Activated CD8-positive, alpha-beta T cell treated with anti-CD3 and anti-CD28 coated beads for 36 hours (primary cell): ENCODE results near the gene CDKAL1. TPM values are rescaled to one million over a fixed set of nuclear protein-coding genes. Genes with fewer than 3 reads are reported as not detected.

Source experiments
- ATAC-seq: fragments of 200-7000 bp; cut with Tn5 transposase; one replicate; pipeline ENCODE4 v1.10.0; 2021; ENCODE audit warnings: mild to moderate bottlenecking, moderate library complexity
- CTCF ChIA-PET: fragments of 350-600 bp; sonication (Branson Sonifier 250); formaldehyde crosslinking; loops from one replicate; lab custom pipeline; 2021; ENCODE audit warnings: antibody characterized with exemption; lab: Charles Lee
- POLR2A ChIA-PET: fragments of 350-600 bp; sonication (Branson Sonifier 250); formaldehyde crosslinking; loops from one replicate; lab custom pipeline; 2021; ENCODE audit warnings: antibody characterized with exemption; lab: Charles Lee
- DNase-seq: peaks from one replicate; pipeline ENCODE4 v3.0.0-alpha.2; 2020
- H3K27ac Mint-ChIP-seq: one replicate; pipeline ENCODE4 v1.8.0; 2021; ENCODE audit warnings: mild to moderate bottlenecking, mixed read lengths
- H3K27me3 Mint-ChIP-seq: one replicate; pipeline ENCODE4 v1.8.0; 2021; ENCODE audit warnings: mixed read lengths
- H3K36me3 Mint-ChIP-seq: one replicate; pipeline ENCODE4 v1.8.0; 2021; ENCODE audit warnings: low read depth, mixed read lengths
- H3K4me1 Mint-ChIP-seq: one replicate; pipeline ENCODE4 v1.8.0; 2021; ENCODE audit warnings: low read depth, mixed read lengths
- H3K4me3 Mint-ChIP-seq: one replicate; pipeline ENCODE4 v1.8.0; 2021; ENCODE audit warnings: mild to moderate bottlenecking, moderate library complexity, mixed read lengths
- H3K9me3 Mint-ChIP-seq: one replicate; pipeline ENCODE4 v1.8.0; 2021; ENCODE audit warnings: mixed read lengths
- intact Hi-C: fragments of 100-400 bp; cut with micrococcal nuclease; formaldehyde crosslinking; loops from one replicate; pipeline ENCODE4 v1.10.0; 2022
- total RNA-seq, 2 experiments: library from RNA; stranded (reverse); gene quantifications; one replicate each; pipeline ENCODE4 v1.2.3, GENCODE V29; 2021
- TF ChIP-seq, protein P1 (sequence below): fragments of 200-600 bp; IDR thresholded peaks from one replicate; pipeline ENCODE4 v1.8.0; 2022; ENCODE audit warnings: antibody characterized with exemption, mild to moderate bottlenecking

Gene CDKAL1
- total RNA-seq, 2 experiments from 2014 or later = 21.6 to 23.6 TPM

DNA sequence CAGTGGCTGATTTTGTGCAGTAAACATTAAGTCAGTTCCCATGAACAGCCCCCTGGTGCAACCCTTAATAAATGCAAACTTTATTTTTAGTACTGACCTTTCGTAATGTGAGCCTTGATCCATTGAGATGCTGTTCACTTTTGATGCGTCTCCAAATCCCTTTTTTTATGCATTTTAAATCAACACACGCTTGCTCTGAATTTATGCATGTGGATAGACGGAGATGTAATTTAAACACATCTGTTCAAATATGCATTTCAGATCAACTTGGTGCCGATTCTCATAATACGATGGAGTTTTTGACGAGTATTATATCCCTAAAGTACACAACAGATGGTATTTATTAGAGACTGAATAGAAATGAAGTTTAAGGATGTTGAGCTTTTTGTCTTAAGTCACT is 505.7 kb downstream of the CDKAL1 start:
- Mint-ChIP-seq H3K27ac (no peak overlapping the region), H3K27me3 (no peaks in the 10 kb centered on the region), H3K36me3 (no peaks in the 10 kb centered on the region), H3K9me3 (no peaks in the 10 kb centered on the region), H3K4me3 (no peak overlapping the region), H3K4me1 (no peaks in the 10 kb centered on the region)
- intact Hi-C loops = no loop called here
- TF ChIP-seq, protein P1, sequence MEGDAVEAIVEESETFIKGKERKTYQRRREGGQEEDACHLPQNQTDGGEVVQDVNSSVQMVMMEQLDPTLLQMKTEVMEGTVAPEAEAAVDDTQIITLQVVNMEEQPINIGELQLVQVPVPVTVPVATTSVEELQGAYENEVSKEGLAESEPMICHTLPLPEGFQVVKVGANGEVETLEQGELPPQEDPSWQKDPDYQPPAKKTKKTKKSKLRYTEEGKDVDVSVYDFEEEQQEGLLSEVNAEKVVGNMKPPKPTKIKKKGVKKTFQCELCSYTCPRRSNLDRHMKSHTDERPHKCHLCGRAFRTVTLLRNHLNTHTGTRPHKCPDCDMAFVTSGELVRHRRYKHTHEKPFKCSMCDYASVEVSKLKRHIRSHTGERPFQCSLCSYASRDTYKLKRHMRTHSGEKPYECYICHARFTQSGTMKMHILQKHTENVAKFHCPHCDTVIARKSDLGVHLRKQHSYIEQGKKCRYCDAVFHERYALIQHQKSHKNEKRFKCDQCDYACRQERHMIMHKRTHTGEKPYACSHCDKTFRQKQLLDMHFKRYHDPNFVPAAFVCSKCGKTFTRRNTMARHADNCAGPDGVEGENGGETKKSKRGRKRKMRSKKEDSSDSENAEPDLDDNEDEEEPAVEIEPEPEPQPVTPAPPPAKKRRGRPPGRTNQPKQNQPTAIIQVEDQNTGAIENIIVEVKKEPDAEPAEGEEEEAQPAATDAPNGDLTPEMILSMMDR = no peak
- CTCF ChIA-PET = no interaction called here
- DNase-seq = no peak
- no peak for ATAC-seq
- POLR2A ChIA-PET = no interaction called here

DNA sequence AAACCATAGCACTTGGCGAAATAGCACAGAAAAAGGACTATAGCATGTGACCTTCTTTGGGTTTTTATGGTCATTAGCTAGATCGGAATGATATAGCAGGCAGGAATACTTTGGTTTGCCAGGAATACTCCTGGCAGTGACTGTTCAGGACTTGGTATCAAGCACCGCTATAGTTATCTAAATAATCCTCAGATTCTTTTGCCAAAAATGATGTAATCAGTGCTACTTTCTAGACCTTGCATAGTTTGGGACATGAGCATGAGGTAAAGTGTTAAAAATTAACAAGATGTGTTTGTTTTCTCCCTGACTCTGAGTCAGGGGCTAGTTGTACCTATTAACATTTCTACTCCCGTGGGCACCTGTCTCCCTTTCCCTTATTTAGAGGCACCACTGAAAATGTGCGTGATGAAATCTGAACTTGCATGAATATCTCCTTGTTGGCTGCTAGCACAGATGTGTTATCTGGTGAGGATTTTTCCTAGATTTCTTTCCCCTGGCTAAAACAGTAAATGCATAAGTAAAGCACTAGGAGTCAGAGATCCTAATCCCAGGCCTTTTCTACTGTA is 511.0 kb downstream of the CDKAL1 start:
- Mint-ChIP-seq H3K4me1 (no peaks in the 10 kb centered on the region), H3K27me3 (no peaks in the 10 kb centered on the region), H3K9me3 (no peaks in the 10 kb centered on the region), H3K27ac (no peak overlapping the region), H3K36me3 (peaks cover 4% of the 10 kb centered on the region), H3K4me3 (no peak overlapping the region)
- CTCF ChIA-PET = no interaction called here
- TF ChIP-seq, protein P1 = no peak
- POLR2A ChIA-PET = no interaction called here
- no peak for ATAC-seq
- no peak for DNase-seq
- intact Hi-C loops = no loop called here

DNA sequence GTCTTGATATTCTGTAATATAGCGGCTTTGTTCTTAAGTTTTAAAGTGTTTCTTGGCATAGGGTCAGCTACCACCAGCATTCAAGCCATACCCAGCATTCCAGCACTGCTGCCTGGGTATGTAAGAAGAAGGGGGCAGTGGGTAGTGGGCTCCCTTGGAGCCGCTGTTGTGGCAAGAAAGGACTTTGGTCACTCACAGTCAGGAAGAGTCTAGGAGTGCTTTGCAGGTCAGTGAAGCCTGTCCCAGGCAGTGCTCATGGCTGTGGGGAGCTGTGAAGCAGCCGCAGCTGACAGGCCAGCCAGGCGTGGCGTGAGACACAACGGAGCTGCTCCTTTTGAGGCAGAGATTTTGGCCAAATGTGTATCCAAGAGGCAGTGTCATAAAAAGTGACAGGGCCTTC is 512.0 kb downstream of the CDKAL1 start:
- no peaks in the 10 kb centered on the region for H3K9me3 Mint-ChIP-seq
- ATAC-seq (no peak), DNase-seq (no peak)
- ChIA-PET CTCF (no interaction called here), POLR2A (no interaction called here)
- H3K4me1 Mint-ChIP-seq = no peaks in the 10 kb centered on the region
- no peaks in the 10 kb centered on the region for H3K27me3 Mint-ChIP-seq
- H3K4me3 Mint-ChIP-seq = no peak overlapping the region
- intact Hi-C loops = no loop called here
- TF ChIP-seq, protein P1 = no peak
- H3K27ac Mint-ChIP-seq = no peak overlapping the region
- H3K36me3 Mint-ChIP-seq = peaks cover 4% of the 10 kb centered on the region

GRCh38 chr6:21048047-21048446 is 513.8 kb downstream of the CDKAL1 start:
- H3K4me1 Mint-ChIP-seq = no peaks in the 10 kb centered on the region
- no peaks in the 10 kb centered on the region for H3K27me3 Mint-ChIP-seq
- DNase-seq = no peak
- CTCF ChIA-PET = no interaction called here
- TF ChIP-seq, protein P1 = no peak
- H3K9me3 Mint-ChIP-seq = no peaks in the 10 kb centered on the region
- no peak overlapping the region for H3K4me3 Mint-ChIP-seq
- no peak overlapping the region for H3K27ac Mint-ChIP-seq
- POLR2A ChIA-PET = no interaction called here
- intact Hi-C loops = no loop called here
- ATAC-seq = no peak
- H3K36me3 Mint-ChIP-seq = peaks cover 9% of the 10 kb centered on the region

DNA sequence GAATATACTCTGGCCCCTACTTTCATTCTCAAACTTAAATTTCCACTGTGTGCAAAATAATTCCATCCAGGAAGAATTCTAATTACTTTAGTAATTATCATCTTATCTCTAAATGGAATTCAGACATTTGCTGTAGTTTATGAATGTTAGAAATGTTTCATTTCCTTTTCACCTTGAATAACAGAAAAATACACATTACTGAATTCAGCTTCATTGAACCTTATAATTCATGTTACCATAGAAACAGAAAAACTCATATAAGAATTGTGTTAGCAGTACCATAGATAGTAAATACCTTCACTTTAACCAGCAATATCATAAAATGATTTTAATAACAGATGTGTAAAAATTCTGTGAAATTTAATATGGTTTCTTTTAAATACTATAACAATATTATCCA is 514.9 kb downstream of the CDKAL1 start:
- ATAC-seq (no peak), DNase-seq (no peak)
- POLR2A ChIA-PET = no interaction called here
- peaks cover 3% of the 10 kb centered on the region for H3K4me1 Mint-ChIP-seq
- H3K27me3 Mint-ChIP-seq = no peaks in the 10 kb centered on the region
- H3K4me3 Mint-ChIP-seq = no peak overlapping the region
- TF ChIP-seq, protein P1 = no peak
- H3K36me3 Mint-ChIP-seq = peaks cover 11% of the 10 kb centered on the region
- intact Hi-C loops = no loop called here
- no peaks in the 10 kb centered on the region for H3K9me3 Mint-ChIP-seq
- CTCF ChIA-PET = no interaction called here
- H3K27ac Mint-ChIP-seq = no peak overlapping the region
